NCI-H526 (cell line): ENCODE measurements around the gene PPP1R18.
"Not testable (repeated sequence)": the region's sequence is repeated elsewhere in the genome, so short reads cannot be mapped to it uniquely, and the experiment has no call there.

Source experiments
- DNase-seq, 2 experiments: peaks; one replicate each; lab custom pipeline; 2025; lab: John Stamatoyannopoulos, UW

Gene PPP1R18, protein sequence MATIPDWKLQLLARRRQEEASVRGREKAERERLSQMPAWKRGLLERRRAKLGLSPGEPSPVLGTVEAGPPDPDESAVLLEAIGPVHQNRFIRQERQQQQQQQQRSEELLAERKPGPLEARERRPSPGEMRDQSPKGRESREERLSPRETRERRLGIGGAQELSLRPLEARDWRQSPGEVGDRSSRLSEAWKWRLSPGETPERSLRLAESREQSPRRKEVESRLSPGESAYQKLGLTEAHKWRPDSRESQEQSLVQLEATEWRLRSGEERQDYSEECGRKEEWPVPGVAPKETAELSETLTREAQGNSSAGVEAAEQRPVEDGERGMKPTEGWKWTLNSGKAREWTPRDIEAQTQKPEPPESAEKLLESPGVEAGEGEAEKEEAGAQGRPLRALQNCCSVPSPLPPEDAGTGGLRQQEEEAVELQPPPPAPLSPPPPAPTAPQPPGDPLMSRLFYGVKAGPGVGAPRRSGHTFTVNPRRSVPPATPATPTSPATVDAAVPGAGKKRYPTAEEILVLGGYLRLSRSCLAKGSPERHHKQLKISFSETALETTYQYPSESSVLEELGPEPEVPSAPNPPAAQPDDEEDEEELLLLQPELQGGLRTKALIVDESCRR

DNA sequence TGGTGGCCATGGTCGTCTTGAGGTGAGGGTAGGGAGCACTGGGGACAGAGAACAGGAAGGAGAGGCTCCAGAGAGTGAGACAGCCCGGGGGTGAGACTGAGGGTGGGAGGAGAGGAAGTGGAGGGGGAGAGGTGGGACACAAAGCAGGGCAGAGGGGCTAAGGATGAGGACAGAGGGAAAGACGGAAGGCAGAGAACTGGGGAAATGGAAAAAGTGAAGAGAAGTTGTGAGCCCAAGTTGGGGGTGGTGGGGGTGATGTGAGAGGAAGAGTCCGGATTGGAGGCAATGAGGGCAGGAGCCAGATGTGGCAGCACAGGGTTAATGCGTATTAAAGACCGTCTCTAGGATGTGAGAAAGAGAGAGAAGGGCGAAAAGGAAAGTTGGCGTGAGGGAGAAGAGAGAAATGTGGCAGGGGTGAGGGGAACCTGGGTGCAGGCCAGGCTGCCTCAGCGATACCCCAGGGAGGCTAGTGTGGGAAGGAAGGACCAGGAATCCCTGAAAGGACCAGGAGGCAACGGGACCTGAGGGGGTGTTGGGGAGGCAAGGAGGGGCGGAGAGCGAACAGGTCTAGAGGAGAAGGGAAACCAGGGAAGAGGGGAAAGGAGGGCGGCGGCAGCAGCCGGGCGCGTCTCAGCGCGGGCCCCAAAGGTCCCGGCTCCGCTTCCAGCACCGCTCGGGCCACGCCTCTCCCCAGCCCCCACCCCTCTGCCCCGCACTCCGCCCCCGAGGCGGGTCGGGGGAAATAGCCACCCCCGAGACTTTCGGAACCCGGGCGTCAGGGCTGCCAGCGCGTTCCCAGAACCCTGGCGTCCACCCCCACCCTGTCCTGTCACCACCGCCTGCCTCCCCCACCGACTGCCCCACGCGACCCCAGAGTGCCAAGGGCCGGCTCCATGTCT lies at the start of gene PPP1R18:
Gene PPP1R18, minus strand, starts transcription at position 637 of the 899 bp plus-strand sequence. Its CDS starts 627 bp downstream, at position 10.
- peak in 1 of 2 experiments; percentile 77 for DNase-seq

DNA sequence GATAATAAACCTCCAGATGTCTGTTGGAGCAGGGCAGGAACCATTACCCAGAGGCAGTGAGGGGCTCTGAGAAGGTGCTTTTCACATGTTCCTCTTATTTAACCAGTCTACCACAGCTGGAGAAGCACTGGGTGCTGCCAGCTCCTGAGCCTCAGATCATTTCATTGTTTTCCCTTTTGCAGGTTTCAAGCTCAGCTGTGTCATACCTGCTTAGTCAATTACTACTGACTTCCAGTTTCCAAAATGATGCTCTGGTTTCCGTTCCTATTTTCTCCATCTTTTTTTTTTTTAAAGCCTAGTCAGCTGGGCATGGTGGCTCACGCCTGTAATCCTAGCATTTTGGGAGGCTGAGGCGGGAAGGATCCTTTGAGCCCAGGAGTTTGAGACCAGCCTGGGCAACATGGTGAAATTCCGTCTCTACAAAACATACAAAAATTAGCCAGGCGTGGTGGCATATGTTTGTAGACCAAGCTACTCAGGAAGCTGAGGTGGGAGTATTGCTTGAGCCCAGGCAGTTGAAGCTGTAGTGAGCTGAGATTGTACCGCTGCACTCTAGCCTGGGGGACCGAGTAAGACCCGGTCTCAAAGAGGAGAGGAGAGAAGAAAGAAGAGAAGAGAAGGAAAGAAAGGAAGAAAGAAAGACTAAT lies 49.3 kb upstream of the PPP1R18 start:
- no peak for DNase-seq

DNA sequence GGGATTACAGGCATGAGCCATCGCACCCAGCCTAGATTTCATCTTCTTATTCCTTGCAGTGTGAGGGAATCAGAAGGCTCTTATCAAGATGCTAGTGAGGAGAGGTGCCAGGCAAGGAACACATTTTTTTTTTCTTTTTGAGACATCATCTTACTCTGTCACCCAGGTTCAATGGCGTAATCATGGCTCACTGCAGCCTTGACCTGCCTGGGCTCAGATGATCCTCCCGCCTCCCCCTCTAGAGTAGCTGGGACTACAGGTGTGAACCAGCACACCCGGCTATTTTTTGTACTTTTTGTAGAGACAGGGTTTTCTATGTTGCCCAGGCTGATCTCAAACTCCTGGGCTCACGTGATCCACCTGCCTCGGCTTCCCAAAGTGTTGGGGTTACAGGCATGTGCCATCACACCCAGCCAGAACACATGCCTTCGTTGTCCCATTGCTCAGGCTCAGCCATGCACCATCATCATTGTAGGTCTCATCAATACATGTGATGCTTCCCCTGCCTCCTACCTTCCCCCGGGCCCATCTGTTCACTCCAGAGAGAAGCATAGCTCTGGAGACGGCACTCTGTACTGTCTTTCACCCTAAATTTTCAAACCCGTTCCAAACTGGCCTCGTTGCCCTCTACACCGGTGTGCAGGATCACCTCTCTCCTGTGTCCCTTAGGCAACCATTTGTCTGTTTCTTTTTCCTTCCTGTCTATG lies 45.9 kb upstream of the PPP1R18 start:
- no peak for DNase-seq

DNA sequence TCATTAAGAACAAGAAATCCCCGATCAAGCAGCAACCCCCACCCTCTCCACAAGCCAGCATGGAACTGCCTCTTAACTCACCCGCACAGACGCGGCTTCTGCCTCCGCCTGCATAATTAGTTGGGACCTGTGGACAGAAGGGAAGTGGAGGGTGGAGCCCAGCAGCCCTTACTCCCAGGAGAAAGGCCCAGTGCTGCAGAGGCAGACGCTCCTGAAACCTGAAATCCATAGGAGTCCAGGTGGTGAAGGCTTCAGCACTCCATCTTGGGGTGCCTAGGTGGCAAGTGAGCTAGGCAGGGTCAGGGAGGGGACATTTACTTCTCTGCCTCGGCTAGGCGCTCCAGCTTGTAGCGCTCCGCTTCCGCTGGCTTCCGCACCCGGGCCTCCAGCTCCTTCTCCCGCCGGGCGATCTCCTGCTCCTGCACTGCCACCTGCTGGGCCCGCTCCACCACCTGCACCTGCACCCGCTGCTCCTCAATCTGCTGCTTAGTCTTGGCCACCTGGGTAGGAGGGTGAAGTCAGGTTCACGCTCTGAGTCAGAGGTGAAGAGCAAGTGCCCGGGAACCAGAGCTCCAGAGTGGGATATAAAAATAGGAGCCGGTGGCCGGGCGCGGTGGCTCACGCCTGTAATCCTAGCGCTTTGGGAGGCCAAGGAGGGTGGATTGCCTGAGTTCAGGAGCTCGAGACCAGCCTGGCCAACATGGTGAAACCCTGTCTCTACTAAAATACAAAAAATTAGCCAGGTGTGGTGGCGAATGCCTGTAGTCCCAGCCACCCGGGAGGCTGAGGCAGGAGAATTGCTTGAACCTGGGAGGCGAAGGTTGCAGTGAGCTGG lies 44.4 kb upstream of the PPP1R18 start:
- peak; percentile 49 to 94 for DNase-seq

DNA sequence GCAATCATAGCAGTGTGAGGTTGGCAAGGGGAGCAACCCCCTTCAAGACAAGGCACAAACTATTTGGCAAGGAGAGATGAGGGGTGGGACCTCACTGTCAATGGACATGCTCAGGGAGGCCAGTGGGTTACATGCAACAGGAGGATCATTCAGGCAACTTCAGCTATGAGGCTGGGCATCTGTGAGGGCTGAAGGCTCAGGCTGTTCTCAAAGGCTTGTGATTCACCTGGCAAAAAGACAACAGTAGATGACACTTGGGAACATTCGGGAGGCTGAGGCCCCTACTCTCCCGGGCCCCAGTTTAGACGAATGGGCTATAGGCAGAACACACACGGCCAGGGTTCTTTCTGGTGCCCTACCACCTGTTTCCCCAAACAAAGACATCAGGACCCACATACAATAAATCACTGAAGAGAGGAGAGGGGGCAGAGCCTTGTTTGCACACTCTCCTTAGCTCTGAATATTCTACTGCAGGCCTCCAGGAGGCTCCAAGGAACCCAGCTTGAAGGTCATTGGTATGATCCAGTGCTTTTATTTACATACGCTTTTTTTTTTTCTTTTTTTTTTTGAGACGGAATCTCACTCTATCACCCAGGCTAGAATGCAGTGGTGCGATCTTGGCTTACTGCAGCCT lies 41.6 kb upstream of the PPP1R18 start:
- no peak for DNase-seq

DNA sequence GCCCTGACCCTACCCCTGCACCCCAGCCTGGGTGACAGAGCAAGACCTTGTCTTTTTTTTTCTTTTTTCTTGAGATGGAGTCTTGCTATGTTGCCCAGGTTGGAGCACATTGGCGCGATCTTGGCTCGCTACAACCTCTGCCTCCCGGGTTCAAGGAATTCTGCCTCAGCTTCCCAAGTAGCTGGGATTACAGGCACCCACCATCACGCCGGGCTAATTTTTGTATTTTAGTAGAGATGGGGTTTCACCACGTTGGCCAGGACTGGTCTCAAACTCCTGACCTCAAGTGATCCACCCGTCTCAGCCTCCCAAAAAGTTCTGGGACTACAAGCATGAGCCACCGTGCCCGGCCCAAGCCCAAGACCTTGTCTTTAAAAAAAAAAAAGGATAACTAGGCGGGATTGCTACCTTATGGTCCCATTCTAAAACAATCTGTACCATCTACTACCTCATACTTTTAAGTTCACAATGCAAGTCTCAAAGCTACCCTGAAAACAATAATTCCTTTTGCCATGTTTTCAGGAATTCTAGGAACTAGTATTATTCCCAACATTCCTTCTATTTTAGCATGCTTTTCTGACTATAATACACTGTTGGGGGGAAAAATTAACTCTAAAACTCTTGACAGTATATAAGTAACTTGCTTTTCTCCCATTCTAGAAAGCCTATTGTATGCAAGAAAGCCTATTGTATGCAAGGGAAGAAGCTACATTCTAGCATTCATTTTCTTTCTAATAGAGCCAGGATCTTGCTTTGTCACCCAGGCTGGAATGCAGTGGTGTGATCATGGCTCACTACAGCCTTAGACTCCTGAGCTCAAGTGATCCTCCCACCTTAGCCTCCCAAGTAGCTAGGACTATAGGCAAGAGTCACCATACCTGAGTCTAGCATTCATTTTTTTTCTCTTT lies 40.3 kb upstream of the PPP1R18 start:
- no peak for DNase-seq

DNA sequence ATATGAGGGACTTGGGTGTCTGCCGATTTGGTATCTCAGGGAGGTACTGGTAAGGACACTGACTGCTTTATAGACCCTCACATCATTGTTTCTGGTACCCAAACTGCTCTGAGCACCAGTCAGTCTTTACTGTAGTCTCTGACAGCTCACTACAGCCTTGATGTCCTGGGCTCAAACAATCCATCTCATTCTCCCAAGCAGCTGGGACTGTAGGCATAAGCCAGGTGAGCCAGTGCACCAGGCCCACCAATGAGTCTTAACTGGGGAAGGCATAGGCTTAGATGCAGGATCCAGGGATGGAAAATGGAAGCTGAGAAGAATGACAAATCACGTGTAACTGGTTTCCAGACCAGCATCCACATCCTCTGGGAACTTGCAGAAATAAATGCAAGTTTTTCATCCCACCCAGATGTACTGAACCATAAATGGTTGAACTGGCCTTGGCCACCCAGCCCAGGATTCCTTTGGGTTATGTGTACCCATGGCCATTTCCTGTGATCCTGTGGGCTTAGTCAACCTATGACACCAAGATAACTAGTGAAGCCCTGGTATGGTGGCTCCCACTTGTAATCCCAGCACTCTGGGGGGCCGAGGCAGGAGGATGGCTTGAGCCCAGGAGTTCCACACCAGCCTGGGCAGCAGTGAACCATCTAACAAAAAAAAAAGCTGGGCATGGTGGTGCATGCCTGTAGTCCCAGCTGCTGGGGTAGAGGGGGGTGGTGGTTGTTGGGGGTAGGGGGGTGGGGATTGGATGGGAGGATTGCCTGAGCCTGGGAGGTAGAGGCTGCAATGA lies 39.5 kb upstream of the PPP1R18 start:
- peak in 1 of 2 experiments; percentile 65 for DNase-seq

DNA sequence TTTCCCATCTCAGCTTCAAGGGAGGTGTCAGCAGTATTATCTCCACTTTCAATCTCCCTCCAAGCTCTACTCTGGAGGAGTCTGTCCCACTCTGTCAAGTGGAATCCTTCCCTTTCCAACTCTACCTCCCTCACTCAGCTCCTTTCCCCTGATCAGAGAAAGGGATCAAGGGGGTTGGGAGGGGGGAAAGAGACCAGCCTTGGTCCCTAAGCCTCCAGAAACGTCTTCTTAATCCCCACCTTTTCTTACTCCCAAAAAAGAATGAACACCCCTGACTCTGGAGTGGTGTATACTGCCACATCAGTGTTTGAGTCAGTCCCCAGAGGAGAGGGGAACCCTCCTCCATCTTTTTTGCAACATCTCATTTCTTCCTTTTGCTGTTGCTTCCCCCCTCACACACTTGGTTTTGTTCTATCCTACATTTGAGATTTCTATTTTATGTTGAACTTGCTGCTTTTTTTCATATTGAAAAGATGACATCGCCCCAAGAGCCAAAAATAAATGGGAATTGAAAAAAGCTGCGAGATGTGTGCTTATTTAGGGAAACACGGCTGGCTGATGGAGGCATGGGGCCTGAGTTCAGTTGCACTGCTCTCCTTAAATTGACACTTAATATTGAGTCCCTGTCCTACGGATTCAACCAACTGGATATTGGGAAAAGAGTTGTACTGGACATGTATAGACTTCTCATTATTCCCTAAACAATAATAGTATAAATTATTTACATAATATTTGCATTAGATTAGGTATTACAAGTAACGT lies 38.6 kb upstream of the PPP1R18 start:
- DNase-seq = peak in 1 of 2 experiments; percentile 45

DNA sequence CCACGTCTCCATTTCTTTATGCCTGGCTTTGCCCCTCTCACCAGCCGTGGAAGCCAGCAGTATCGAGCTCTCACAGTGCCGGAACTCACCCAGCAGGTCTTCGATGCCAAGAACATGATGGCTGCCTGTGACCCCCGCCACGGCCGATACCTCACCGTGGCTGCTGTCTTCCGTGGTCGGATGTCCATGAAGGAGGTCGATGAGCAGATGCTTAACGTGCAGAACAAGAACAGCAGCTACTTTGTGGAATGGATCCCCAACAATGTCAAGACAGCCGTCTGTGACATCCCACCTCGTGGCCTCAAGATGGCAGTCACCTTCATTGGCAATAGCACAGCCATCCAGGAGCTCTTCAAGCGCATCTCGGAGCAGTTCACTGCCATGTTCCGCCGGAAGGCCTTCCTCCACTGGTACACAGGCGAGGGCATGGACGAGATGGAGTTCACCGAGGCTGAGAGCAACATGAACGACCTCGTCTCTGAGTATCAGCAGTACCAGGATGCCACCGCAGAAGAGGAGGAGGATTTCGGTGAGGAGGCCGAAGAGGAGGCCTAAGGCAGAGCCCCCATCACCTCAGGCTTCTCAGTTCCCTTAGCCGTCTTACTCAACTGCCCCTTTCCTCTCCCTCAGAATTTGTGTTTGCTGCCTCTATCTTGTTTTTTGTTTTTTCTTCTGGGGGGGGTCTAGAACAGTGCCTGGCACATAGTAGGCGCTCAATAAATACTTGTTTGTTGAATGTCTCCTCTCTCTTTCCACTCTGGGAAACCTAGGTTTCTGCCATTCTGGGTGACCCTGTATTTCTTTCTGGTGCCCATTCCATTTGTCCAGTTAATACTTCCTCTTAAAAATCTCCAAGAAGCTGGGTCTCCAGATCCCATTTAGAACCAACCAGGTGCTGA lies 37.6 kb upstream of the PPP1R18 start:
- DNase-seq = not testable (repeated sequence)

DNA sequence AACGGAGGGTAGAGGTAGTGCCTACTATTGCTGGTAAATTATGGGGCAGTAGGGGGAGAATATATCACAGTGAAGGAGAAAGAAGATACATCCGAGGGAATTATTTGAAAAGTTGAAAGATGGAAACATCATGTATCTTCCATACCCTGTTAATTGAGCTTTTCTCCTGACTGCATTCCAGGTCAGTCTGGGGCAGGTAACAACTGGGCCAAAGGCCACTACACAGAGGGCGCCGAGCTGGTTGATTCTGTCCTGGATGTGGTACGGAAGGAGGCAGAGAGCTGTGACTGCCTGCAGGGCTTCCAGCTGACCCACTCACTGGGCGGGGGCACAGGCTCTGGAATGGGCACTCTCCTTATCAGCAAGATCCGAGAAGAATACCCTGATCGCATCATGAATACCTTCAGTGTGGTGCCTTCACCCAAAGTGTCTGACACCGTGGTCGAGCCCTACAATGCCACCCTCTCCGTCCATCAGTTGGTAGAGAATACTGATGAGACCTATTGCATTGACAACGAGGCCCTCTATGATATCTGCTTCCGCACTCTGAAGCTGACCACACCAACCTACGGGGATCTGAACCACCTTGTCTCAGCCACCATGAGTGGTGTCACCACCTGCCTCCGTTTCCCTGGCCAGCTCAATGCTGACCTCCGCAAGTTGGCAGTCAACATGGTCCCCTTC lies 36.9 kb upstream of the PPP1R18 start:
- not testable (repeated sequence) for DNase-seq

DNA sequence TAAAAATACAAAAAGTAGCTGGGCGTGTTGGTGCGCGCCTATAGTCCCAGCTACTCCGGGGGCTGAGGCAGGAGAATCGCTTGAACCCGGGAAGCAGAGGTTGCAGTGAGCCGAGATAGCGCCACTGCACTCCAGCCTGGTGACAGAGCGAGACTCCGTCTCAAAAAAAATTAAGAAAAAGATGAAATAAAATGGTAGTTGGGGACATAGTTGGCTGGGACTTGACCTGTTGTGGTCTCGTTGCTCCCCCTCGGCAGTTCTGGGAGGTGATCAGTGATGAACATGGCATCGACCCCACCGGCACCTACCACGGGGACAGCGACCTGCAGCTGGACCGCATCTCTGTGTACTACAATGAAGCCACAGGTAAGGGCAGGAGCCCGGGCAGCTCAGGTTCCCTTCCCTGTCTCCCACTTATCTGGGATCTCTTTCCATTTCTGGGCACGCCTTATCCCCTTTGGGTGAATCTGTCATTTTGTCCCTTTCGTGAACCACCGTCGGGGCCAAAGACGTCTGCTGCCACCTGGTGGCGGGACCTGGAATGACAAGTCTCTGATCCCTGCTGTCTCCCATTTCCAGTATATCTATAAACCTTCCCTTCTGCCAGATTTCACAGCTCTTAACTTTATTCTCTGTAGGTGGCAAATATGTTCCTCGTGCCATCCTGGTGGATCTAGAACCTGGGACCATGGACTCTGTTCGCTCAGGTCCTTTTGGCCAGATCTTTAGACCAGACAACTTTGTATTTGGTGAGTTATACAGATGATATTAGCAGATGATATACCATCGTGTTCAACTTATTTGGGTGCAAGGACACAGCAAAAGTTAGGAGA lies 36.1 kb upstream of the PPP1R18 start:
- DNase-seq = peak; percentile 66 to 80

DNA sequence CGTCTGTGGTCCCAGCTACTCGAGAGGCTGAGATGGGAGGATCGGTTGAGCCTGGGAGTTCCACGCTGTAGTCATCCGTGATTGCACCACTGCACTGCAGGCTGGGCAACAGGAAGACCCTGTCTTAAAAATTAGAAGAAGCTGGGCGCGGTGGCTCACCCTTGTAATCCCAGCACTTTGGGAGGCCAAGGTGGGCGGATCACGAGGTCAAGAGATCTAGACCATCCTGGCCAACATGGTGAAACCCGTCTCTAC lies 35.5 kb upstream of the PPP1R18 start:
- DNase-seq = peak in 1 of 2 experiments; percentile 39

DNA sequence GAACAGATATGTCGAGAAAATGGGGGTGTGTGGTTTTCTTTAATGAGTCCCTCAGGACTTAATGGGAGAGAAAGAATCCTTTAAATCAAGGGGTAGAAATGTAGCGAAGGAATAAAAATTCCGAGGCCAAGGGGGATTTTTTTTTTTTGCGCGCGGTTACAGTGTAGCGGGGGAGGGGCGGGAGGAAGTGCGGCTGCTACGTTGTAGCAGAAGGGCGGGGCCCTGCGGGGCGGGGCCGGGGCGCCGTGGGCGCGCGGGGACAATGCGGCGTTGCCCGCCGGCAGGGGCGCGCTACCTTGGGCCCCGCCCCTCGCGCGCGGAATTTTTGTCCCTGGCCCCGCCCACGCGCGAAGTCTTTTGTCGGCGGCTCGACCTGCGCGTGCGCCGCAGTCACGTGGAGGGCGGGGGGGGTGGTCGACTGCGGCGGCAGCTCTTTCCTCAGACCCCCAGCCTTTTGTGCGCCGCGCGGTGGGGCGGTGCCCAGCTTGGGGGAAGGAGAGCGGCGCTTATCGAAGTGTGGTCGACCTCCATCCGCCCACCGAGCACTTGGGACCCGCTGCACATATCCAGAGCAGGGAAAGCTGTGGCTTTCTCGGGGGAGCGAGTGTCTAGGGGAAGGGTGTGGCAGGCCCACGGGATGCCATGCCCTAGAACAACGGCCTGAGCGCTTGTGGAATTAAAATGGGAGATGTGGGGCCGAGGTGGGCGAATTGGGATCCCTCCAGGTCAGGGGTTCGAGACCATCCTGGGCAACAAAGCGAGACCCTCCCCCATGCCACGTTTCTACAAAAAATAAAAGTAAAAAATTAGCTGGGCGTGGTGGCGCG lies 35.0 kb upstream of the PPP1R18 start:
- peak; percentile 61 to 93 for DNase-seq

DNA sequence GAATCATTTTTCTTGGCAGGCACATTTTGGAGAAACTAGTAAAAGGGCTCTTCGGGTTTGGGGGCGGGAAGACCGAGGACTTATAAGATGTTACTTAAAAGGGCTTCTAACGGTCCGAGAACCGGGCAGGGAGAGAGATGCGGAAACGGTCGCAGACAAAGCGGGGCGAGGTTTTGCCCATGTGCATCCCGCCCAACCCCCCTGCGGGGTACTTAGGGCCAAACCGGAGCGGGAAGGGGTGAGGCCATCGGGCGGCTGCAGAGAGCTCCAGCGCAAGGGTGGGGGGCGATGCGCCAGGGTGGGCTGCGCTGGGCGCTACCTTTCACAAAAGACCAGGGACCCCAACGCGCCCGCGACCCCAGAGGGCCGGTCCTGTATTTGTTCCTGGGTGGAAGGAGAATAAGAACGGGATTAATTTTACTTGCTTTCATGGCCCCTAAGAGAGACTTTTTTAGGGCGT lies 34.3 kb upstream of the PPP1R18 start:
- peak; percentile 57 to 72 for DNase-seq
